Inferior parietal cortex (tissue), 1 donor: ENCODE results near the gene MMP12.

Experiments
- DNase-seq: peaks from one replicate; pipeline ENCODE4 v3.0.0-alpha.2; 2016; ENCODE audit errors: extremely low spot score

MMP12 gene

DNA sequence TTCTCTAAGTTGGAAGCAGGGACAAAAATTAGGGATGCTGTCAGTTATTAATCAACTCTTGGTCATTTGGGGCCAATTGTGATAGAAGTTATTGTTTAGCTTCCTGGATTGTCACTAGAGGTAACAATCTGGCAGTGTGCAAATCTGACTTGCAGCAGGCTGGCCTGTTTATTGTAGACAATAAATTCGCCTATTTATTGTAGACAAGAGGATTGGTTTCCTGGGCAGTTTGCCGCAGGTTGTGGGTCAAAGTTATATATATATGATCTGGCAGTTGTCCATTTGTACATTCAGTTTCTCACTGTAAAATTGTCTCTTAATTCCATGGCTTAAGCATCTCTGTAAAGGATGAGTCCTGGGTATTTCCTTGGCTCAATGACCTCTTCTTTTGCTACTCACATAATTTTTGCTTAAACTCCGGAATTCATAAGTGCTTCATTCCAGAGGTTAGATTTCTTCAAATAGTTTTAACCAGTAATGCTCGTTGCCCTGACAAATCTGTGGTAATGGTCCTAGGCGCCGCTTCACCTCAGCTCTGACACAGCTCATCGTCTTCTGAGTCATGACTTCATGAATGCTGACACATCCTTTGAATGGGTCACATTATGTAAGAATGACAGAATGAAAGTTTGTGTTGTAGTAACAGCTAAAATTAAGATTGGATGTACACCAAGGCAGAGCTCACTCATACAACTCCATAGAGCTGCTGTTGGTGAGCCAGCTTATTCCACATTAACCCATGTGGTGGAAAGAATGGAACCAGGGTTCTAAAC is 23.6 kb downstream of the MMP12 start:
- no peak for DNase-seq

DNA sequence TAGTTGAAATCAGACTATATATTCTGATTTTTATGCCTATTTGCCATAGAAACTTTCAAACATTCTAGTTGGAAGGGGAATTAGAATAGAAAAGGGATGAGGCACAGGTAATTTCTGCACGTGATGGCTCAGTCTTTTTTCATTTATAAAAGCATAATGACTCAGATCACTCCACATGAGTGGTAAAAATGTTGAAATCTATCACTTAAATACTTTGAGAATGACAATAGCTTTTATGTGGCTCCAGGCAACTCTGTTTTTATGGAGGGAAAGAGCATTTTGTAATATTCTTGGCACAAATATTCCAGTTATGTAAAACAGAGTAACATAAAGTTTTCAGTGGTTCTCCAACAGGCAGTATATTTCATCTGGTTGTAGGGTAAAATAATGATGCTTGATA is 25.5 kb downstream of the MMP12 start:
- DNase-seq = no peak

GRCh38 chr11:102846292-102846691 is 28.5 kb downstream of the MMP12 start:
- no peak for DNase-seq

GRCh38 chr11:102843489-102843888 is 31.3 kb downstream of the MMP12 start, which contains the start of gene MMP3:
Gene MMP3 (minus strand): TSS chr11:102843609. CDS start chr11:102843546, 63 bp downstream.
- no peak for DNase-seq

DNA sequence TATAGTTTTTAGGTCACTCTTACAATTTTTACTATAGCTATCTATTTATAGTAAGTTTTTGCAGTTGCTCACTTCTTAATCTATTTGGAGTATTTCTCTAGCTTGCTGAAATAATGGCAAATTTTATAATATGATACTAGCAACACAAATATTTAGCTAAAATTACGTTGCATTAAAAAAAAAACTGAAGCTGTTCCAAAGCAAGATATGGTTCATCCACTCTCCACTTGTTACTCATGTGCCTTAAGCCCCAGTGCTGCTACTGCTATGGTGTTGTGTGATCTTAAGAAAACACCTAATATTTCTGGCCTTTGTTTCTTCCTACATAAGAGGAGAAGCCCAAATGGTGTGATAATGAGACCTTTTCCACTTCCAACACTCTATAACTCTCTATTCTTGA is 31.9 kb downstream of the MMP12 start:
- DNase-seq = no peak

DNA sequence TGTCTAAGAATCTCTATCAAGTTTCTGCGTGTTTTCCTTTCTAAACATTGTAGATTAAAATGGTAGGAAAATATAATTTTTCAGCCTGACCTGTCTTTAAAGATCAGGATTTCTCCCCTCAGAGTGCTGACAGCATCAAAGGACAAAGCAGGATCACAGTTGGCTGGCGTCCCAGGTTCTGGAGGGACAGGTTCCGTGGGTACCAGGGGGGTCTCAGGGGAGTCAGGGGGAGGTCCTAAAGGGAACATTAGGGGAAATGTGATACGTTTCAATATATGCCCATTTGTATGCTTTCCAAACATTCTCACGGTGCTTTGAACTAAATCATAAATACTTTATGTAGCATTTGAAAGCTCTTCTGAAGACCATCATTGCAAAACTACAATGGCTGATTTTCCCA is 34.8 kb downstream of the MMP12 start:
- DNase-seq = no peak

GRCh38 chr11:102837646-102838045 is 37.1 kb downstream of the MMP12 start:
- no peak for DNase-seq

- no peak for DNase-seq
Observed at GRCh38 chr11:102837156-102837555, 37.6 kb downstream of the MMP12 start.

DNA sequence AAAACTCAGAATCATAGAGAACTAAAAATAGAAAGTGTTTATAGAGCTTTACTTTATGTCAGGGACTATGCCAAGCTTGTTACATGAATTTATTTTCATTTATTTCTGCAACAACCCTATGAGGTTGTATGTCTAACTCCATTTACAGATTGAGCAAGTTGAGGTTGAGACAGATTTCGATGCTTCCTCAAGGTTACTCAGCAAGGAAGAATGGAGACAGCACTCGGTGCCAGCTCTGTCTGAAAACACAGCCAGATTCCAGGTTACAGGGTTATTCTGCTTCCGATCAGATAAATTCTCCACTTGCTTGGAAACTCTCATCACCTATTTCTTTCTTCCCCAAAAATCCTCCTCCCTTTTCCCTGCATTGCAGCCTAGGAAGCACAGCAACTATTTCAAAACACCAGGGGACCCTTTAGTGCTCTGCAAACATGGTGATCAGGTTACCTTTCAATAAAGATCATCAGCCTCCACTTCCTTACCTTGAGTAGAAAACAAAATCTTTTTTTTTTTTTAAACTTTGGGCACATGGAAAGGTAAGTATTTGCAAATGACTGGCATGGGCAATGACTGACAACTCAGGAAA is 38.4 kb downstream of the MMP12 start:
- DNase-seq = no peak

DNA sequence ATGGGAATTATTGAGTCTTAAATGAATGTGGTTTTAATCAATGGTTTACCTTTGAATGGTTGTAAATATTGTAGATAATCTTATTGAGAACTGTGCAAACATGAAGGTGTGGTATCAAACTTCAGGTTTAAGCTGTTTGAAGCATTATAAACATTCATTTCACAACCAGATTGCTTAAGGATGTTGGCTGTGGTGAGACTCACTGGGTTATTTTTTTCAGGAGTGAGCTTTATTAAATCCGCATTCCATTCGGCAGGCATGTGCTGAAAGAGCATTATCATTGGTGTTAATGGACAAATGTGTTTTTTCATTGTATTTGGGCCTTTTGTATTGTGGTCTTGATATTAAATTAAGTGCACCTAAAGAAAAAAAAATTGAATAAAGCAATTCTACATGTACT is 41.1 kb downstream of the MMP12 start:
- DNase-seq = no peak

- DNase-seq = no peak
Observed at GRCh38 chr11:102832612-102833011, 42.2 kb downstream of the MMP12 start.

DNA sequence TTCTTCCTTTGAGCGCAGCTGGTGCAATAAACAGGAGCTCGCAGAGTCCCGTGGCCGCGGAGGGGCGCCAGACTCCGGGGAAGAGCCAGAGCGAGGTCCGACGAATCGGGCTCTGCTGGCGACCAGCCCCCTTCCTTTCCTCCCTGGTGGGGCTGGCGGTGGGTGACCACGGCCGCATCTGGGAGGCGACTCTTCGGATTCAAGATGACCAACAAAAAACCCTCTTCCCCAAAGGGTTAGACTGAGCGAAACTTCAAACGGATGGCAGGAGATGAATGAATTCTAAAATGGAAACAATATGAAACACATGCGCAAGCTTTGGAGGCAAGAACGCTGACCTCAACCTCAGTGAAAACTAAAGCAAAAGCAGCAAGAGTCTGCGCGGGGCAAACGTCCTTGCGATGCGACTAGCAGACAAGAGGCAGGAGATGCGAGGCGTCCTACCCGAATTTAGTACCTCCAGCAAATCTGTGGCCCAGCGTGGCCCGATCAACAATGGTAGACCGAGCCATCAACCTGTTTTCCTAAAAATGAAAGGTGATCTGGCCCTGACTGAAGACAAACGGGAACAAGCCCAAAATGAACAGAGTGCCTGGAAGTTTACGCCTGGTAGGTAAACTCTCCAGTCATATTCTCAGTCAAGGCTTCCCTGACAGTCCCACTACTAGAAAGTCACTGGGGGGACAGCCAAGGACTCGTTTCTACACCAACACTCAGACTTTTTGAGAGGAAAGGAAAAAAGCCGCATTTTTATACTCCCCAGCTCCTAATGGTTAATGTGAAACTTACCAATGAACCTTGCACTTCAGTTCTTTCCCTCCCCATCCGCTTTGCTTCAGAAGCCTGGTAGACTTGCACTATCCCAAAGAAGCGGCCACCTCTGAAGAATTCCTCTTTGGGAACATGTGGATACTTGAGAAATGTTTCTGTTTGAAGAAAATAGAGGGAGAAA is 43.0 kb downstream of the MMP12 start:
- no peak for DNase-seq

DNA sequence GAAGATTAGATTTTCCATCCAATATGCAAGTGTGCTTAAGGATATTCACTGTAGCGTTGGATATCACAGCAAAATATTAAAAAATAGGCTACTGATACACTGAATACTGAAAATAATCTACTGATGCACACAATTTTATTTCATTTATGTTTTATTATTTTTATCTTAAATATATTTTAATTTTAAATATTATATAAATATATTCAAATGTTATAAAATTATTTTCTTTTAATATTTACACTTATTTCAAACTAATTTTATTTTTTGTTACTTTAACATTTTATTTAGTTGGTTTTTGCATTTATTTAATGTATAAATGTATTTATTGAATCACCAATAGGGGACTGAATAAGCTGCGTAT is 43.7 kb downstream of the MMP12 start:
- DNase-seq = no peak

DNA sequence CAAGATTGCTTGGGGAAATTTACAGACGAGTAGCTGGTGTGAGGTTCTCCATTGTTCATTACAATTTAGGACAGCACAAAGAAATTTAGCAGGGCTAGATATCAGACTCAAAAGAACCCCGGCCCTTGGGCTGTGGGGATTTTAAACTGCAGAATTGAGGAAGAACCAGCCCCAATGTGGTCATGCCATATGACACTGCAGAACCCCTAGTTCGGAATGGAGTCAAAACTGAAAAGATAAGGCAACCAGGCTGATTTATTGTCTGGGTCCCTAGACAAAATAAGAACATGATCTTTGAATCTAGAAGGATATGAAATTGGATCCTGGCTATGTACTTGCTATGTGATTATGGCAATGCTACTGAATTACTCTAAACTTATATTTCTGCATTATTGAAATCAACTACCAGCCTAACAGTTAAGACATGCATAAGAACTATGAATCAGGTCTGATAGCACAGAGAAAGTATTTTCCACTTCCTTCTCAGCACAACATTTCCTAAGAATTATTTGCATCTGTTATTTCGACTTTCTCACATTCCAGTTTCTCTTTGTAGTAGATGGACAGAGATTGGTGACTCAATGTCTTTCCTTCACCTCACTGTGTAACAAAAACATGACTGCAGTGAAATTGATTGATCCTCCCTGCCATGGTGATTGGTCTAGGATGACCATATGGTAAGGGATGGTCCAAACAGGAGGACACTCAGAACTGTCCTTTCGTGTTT is 44.6 kb downstream of the MMP12 start:
- no peak for DNase-seq

DNA sequence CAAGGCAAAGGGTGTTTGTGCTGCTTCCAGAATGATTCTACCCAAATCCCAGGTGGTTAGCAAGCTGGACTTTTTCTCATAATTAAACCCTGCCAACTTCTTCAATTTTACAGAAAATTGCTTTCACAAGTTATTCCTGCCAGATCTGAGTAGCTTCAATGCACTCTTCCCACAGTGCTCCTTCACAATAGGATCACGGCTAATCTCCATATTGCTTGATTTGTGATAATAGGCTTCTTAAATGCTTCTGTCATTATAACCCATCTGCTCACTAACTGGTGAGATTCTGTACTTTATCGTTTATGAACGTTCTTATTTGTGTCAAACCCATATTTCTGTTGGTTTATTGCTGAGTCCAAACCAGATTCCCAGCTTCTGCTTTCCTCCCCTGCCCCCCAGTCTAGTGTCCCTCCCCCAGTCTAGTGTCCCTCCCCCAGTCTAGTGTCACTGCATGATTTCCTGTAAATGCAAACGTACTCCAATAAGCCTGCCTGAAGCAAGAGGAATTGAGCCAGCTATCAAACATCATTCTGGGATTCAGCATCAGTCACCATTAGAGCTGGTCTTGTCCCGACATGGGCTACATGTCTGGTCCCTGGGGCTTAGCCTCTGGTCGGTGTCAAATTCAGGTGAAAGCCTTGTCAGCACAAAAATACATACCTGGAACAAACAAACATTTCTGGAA is 45.3 kb downstream of the MMP12 start:
- DNase-seq = no peak

DNA sequence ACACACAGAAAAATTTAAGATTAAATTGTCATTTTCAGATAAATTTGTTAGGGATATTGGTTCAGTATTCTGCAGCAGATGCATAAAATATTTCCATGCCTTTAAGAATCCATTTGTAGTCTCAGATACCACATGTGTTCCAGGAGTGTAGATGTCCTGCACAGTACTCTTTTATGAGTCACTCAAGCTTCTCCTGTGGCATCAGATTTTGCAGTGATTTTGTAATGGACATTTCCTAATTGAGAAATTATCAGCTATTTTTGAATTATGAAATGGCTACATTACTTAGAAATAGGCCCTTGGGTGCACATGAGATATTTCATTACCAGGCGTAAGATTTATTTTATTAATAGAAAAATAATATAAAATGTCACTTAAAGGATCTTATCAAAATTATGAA is 50.2 kb downstream of the MMP12 start:
- DNase-seq = no peak

GRCh38 chr11:102819491-102819890 is 55.3 kb downstream of the MMP12 start:
- DNase-seq = no peak

- DNase-seq = no peak
Observed at GRCh38 chr11:102813484-102813883, 61.3 kb downstream of the MMP12 start.
